Common myeloid progenitor, CD34-positive (primary cell): ENCODE data around the gene HDDC3.
"Not testable (repeated sequence)": the region's sequence is repeated elsewhere in the genome, so short reads cannot be mapped to it uniquely, and the experiment has no call there.

Source experiments
- CTCF ChIA-PET: fragments of 350-600 bp; sonication (Branson Sonifier 250); formaldehyde crosslinking; loops from one replicate; lab custom pipeline; 2021; ENCODE audit warnings: antibody characterized with exemption; lab: Charles Lee
- POLR2A ChIA-PET: fragments of 350-600 bp; sonication (Branson Sonifier 250); formaldehyde crosslinking; loops from one replicate; lab custom pipeline; 2021; ENCODE audit warnings: antibody characterized with exemption; lab: Charles Lee
- DNase-seq, 3 donors: peaks; one replicate each; pipeline versions ENCODE4 v3.0.0 to v3.0.0-alpha.2; 2013
- H3K27ac ChIP-seq, 2 experiments: 1 replicate in 1 of 2; 2 replicates in 1 of 2; pipeline ENCODE4 v1.7.0; 2013; ENCODE audit warnings: inconsistent platforms in 2 of 2, low read length in 2 of 2, mild to moderate bottlenecking in 2 of 2, low read depth in 1 of 2, moderate library complexity in 1 of 2; ENCODE audit not compliant: severe bottlenecking in 2 of 2, insufficient read depth in 1 of 2, poor library complexity in 1 of 2
- H3K27me3 ChIP-seq, 5 experiments: replicated peaks in 2 of 5; 1 replicate in 3 of 5; 2 replicates in 2 of 5; pipeline versions ENCODE4 v1.6.1 to v1.7.0; 2013; ENCODE audit warnings: low read length in 4 of 5, mild to moderate bottlenecking in 2 of 5, moderate library complexity in 2 of 5, inconsistent platforms in 1 of 5; ENCODE audit not compliant: insufficient read depth in 5 of 5, control insufficient read depth in 4 of 5
- H3K36me3 ChIP-seq, 4 experiments: 1 replicate in 2 of 4; 2 replicates in 2 of 4; pipeline versions ENCODE4 v1.6.1 to v1.7.0; 2013; ENCODE audit warnings: low read length in 3 of 4, control low read depth in 1 of 4, mild to moderate bottlenecking in 1 of 4; ENCODE audit not compliant: control insufficient read depth in 4 of 4, insufficient read depth in 4 of 4
- H3K4me1 ChIP-seq, 4 experiments: 1 replicate in 3 of 4; 2 replicates in 1 of 4; pipeline versions ENCODE4 v1.6.1 to v1.7.1; 2013; ENCODE audit warnings: low read length in 3 of 4, mild to moderate bottlenecking in 3 of 4, control low read depth in 1 of 4, inconsistent platforms in 1 of 4, moderate library complexity in 1 of 4; ENCODE audit not compliant: control insufficient read depth in 4 of 4, insufficient read depth in 4 of 4; ENCODE audit errors: control extremely low read depth in 1 of 4
- H3K4me3 ChIP-seq, 7 experiments: 1 replicate in 4 of 7; 2 replicates in 3 of 7; pipeline versions ENCODE4 v1.5.1 to v1.7.0; 2013; ENCODE audit warnings: mild to moderate bottlenecking in 7 of 7, low read length in 6 of 7, moderate library complexity in 6 of 7, inconsistent platforms in 2 of 7, low read depth in 2 of 7, control low read depth in 1 of 7; ENCODE audit not compliant: insufficient read depth in 4 of 7, control insufficient read depth in 1 of 7; ENCODE audit errors: extremely low read depth in 1 of 7
- H3K9me3 ChIP-seq, 5 experiments: 1 replicate in 4 of 5; 2 replicates in 1 of 5; pipeline versions ENCODE4 v1.6.1 to v1.7.1; 2013; ENCODE audit warnings: low read length in 4 of 5, mild to moderate bottlenecking in 2 of 5, inconsistent platforms in 1 of 5, low read depth in 1 of 5, moderate library complexity in 1 of 5; ENCODE audit not compliant: control insufficient read depth in 4 of 5, insufficient read depth in 2 of 5; ENCODE audit errors: control extremely low read depth in 1 of 5
- WGBS: methylation state at CpG from one replicate; pipeline ENCODE4 v1.1.5; 2013; ENCODE audit not compliant: insufficient coverage; 5-methylcytosine and 5-hydroxymethylcytosine counted together

The HDDC3 gene

DNA sequence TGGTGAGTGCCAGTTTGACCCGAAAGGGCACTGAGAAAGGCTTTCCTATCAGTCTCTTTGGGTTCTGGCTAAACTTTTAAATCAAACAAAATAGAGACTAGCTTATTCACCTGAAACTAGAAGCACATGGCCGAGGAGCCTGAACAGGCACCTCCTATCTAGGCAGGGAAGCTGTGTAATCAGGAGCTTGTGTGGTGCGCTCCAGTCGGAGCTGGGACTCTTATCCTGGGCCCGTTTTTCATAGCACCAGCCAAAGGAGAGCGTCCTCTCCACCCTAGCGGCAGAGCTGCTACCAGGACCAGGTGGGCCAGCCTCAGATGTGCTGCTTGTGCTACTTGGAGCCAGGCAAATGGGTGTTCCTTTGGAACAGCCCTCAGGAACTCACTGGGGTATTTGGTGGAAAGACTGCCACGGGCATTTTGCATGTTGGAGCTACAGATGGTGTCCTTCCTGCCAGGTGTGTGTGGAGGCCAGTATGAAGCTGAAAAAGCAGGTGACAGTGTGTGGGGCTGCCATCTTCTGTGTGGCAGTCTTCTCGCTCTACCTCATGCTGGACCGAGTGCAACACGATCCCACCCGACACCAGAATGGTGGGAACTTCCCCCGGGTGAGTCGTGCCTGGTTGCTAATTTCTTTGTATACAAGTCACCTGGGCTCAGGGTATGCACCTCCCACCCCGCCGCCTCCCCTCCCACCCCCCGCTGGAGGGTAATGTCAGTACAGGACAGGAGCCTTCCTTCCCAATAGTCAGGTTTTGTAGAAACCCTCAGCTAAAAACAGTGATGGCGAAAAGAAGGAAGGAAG lies 28.4 kb downstream of the HDDC3 start:
- Histone ChIP-seq H3K4me3 (peak overlapping the region in 6 of 7 experiments; percentile 69 to 85 (median 77)), H3K4me1 (peaks cover 2 to 24% (median 20%) of the 10 kb centered on the region in 4 experiments), H3K27me3 (no peaks in the 10 kb centered on the region), H3K27ac (peak overlapping the region; percentile 80 to 91), H3K9me3 (no peaks in the 10 kb centered on the region), H3K36me3 (peaks cover 9 to 40% (median 35%) of the 10 kb centered on the region in 4 experiments)
- ChIA-PET POLR2A (interaction anchor here (0.7 to 3.7 kb wide), 4 partner anchors 12 to 31 kb away, joined by 3 to 32 read pairs (median 6); partner anchors contain the start of genes FES, HDDC3 and UNC45A), CTCF (interaction anchor here (0.8 to 16.2 kb wide), 8 partner anchors 10 to 909 kb away, joined by 3 to 258 read pairs (median 5); partner anchors contain the start of genes HDDC3 and UNC45A)
- WGBS: 73% methylated on average over 11 of the region's 18 CpGs
- peak in 1 of 3 donors; percentile 26 for DNase-seq

DNA sequence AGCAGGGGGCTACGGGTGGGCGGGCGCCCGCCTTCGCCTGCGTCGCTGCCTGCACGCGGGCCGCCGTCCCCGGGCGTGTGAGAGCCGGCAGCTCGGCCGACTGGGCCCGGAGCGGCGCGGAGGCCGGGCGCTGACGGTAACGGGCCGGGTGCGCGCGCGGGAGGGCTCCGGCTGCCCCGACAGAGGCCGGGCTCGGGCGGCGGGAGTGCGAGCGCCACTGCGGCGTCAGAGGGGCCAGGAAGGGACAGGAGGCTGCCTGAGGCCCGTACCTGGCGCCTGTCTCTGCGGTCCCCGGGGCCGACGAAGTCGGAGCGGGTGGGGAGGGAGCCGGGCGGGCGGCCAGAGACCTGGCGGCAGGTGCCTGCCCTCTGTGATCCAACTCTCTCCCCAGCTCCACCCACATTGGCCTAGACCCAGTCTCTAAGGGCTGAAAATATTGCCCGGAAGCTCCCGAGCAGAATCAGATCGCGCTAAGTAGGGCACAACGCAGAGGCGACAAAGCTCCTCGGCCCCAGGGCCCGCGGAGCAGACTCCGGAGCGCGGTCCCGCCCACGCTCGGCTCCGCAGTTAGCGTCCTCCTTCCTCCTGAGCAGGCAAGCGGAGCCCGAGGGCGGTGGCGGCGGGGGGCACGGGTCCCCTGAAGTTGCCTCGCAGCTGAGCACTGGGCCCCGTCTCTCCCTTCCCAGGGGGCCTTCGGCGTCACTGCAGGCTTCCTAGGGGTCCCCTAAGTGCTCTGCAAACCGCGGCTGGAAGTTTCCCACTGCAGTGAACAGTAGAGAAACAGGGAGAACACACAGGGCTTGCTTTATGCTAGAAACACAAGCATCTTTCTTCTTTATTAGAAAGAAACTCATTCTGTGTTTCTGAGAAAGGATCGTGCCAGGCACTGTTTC lies 29.3 kb downstream of the HDDC3 start, which contains the start of gene MAN2A2:
MAN2A2 (plus strand) TSS at position 463 of the 893 bp plus-strand sequence. CDS start 906 bp downstream, outside the sequence.
- peak; percentile 68 to 82 (median 79) for DNase-seq
- WGBS: under 1% methylated on average over 64 of the region's 81 CpGs
- CTCF ChIA-PET: interaction anchor here (0.7 to 16.2 kb wide), 10 partner anchors 10 to 908 kb away, joined by 3 to 258 read pairs (median 4); partner anchors contain the start of genes HDDC3 and UNC45A
- peak within 1 kb of the TSS; percentile 69 to 85 (median 79) for H3K4me3 ChIP-seq
- peak within 1 kb of the TSS; percentile 85 to 93 for H3K27ac ChIP-seq
- no peaks in the 10 kb centered on the region for H3K9me3 ChIP-seq
- POLR2A ChIA-PET: interaction anchor here (0.5 to 3.7 kb wide), 7 partner anchors 13 to 205 kb away, joined by 3 to 32 read pairs (median 4); partner anchors contain the start of genes FES, HDDC3, RCCD1 and UNC45A
- H3K36me3 ChIP-seq: peaks cover 8 to 35% (median 31%) of the 10 kb centered on the region in 4 experiments
- H3K27me3 ChIP-seq: no peaks in the 10 kb centered on the region
- peaks cover 2 to 24% (median 20%) of the 10 kb centered on the region in 4 experiments for H3K4me1 ChIP-seq

DNA sequence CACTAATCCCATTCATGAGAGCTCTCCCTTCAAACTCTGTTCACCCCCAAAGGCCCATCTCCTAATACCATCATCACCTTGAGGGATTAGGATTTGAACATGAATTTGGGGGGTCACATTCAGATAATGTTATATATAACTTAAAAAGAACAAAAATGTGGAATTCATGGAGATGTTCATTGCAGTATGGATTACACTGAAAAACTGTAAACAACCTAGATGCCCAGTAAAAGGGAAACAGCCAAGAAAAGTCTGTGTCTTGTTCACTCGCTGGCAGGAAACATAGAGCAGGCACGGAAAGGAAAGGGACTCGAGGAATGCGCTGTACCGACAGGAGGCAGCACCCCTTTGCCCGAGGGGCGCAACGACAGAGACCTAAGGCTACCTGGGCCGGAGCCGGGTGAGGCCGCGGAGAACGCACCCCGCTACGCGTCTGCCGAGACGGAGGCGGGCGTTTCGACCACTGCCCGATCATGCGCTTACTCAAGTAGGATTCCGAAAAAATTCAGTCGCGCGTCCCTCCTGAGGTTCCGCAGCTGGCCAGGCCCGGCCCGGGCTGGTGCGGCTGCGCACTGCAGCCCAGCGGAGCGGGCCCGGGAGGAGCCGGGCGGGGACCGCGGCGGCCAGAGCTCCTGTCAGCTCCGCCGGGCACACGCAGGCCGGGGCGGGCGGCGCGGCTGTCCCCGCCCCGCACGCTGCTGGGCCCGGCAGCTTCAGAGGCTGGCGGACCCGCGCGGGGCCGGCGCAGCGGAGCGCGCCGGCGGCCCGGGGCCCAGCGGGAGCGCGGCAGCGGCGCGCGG lies 30.1 kb downstream of the HDDC3 start:
- POLR2A ChIA-PET: interaction anchor here (0.5 to 3.7 kb wide), 7 partner anchors 14 to 204 kb away, joined by 3 to 32 read pairs (median 4); partner anchors contain the start of genes FES, HDDC3, RCCD1 and UNC45A
- Histone ChIP-seq H3K27me3 (no peaks in the 10 kb centered on the region), H3K9me3 (no peaks in the 10 kb centered on the region), H3K4me3 (peak overlapping the region; percentile 69 to 85 (median 79)), H3K36me3 (peaks cover 5 to 26% (median 26%) of the 10 kb centered on the region in 4 experiments), H3K27ac (peak overlapping the region; percentile 85 to 93), H3K4me1 (peaks cover 2 to 24% (median 20%) of the 10 kb centered on the region in 4 experiments)
- CTCF ChIA-PET: interaction anchor here (0.7 to 16.2 kb wide), 6 partner anchors 9 to 371 kb away, joined by 3 to 258 read pairs (median 14); partner anchors contain the start of genes FES, HDDC3 and UNC45A
- 0% methylated on average over 71 of the region's 71 CpGs for WGBS
- DNase-seq: peak; percentile 74 to 82 (median 80)

DNA sequence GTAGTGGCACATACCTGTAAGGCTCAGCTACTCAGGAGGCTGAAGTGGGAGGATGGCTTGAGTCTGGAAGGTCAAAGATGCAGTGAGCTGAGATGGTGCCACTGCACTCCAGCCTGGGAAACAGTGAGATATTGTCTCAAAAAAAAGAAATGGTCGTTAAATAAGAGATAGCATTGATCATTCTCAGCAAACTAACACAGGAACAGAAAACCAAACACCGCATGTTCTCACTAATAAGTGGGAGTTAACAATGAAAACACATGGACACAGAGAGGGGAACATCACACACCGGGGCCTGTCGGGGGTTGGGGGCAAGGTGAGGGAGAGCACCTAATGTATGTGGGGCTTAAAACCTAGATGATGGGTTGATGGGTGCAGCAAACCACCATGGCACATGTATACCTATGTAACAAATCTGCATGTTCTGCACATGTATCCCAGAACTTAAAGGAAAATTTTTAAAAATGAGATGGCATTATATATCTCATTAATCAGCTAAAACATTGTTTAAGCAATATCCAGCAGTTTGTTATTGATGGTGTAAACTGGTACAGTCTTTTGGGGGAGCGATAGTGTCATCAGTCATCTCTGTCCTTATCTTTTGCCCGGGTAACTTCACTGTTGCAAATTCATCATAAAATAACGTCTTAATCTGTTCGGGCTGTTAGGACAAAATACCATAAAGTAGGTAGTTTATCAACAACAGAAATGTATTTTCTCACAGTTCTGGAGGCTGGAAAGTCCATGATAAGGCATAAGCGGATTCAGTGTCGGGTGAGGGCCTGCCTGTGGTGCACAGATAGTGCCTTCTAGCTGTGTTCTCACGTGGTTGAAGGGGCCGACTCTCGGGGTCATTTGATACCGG lies 30.9 kb downstream of the HDDC3 start:
- DNase-seq: peak; percentile 83 to 94 (median 87)
- 8% methylated on average over 2 of the region's 14 CpGs for WGBS
- H3K4me1 ChIP-seq: peaks cover 2 to 24% (median 20%) of the 10 kb centered on the region in 4 experiments
- H3K36me3 ChIP-seq: peaks cover 5 to 21% (median 19%) of the 10 kb centered on the region in 4 experiments
- H3K27me3 ChIP-seq: no peaks in the 10 kb centered on the region
- ChIA-PET POLR2A (interaction anchor here (2.6 to 3.7 kb wide), 2 partner anchors 16 to 30 kb away, joined by 8 to 32 read pairs; partner anchors contain the start of genes FES and HDDC3), CTCF (interaction anchor here (1.4 to 16.2 kb wide), 7 partner anchors 8 to 32 kb away, joined by 3 to 258 read pairs (median 6); partner anchors contain the start of genes FES, HDDC3 and UNC45A)
- H3K4me3 ChIP-seq: peak overlapping the region in 4 of 7 experiments; percentile 69 to 81 (median 77)
- H3K9me3 ChIP-seq: no peaks in the 10 kb centered on the region
- peak overlapping the region; percentile 85 to 93 for H3K27ac ChIP-seq

DNA sequence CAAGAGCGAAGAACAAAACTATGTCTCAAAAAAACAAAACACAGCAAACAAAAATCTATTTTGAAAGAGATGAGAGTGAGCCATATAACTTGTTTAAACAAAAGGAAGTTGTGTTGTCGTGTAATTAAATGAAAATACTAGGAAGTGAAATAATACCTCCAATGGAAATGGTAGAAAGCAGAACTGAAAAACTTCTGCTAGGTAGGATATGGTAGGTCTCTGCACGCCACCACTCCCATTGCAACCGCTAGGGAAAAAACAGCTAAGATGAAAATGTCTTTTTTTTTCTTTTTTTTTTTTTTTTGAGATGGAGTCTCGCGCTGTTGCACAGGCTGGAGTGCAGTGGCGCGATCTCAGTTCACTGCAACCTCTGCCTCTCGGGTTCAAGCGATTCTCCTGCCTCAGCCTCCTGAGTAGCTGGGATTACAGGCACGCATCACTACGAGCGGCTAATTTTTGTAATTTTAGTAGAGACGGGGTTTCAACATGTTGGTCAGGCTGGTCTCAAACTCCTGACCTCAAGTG lies 35.2 kb downstream of the HDDC3 start:
- POLR2A ChIA-PET, H3K4me3 ChIP-seq, H3K27me3 ChIP-seq, H3K9me3 ChIP-seq, H3K27ac ChIP-seq: not testable (repeated sequence)
- Histone ChIP-seq H3K4me1 (peaks cover 0 to 12% (median 10%) of the 10 kb centered on the region in 4 experiments), H3K36me3 (peaks cover 7 to 38% (median 32%) of the 10 kb centered on the region in 4 experiments)
- CTCF ChIA-PET: interaction anchor here (1.2 to 16.2 kb wide), 5 partner anchors 9 to 36 kb away, joined by 3 to 258 read pairs (median 25); partner anchors contain the start of genes HDDC3 and UNC45A
- 98% methylated on average over 10 of the region's 14 CpGs for WGBS
- peak in 2 of 3 donors; percentile 53 to 61 for DNase-seq
